NT2/D1 (cell line): ENCODE data around the gene CD274.

Experiments
- DNase-seq: peaks from one replicate; pipeline ENCODE4 v3.0.0-alpha.2; 2011; ENCODE audit warnings: low read depth, low spot score
- H3K27me3 ChIP-seq: 2 replicates; pipeline ENCODE4 v1.6.0; 2011; ENCODE audit warnings: mild to moderate bottlenecking; ENCODE audit not compliant: insufficient read length, insufficient read depth
- H3K36me3 ChIP-seq: 2 replicates; pipeline ENCODE4 v1.6.1; 2011; ENCODE audit warnings: mild to moderate bottlenecking, low read length, mixed read lengths; ENCODE audit not compliant: insufficient read depth, insufficient read length
- H3K4me1 ChIP-seq: 2 replicates; pipeline ENCODE4 v1.5.1; 2011; ENCODE audit not compliant: insufficient read depth, insufficient read length
- H3K4me3 ChIP-seq: 2 replicates; pipeline ENCODE4 v1.5.1; 2011; ENCODE audit warnings: low read depth; ENCODE audit not compliant: insufficient read length
- H3K9ac ChIP-seq: 2 replicates; pipeline ENCODE4 v1.6.0; 2011; ENCODE audit warnings: low read depth; ENCODE audit not compliant: insufficient read length
- H3K9me3 ChIP-seq: 2 replicates; pipeline ENCODE4 v1.5.1; 2011; ENCODE audit warnings: mild to moderate bottlenecking, low read length; ENCODE audit not compliant: insufficient read depth
- SUZ12 ChIP-seq: IDR thresholded peaks from 2 replicates; pipeline ENCODE4 v1.6.1; 2011; ENCODE audit not compliant: insufficient read length, insufficient read depth; ENCODE audit errors: extremely low read depth
- YY1 ChIP-seq: IDR thresholded peaks from 2 replicates; pipeline ENCODE4 v1.6.1; 2011; ENCODE audit not compliant: insufficient read length, insufficient read depth
- ZNF274 ChIP-seq: IDR thresholded peaks from 2 replicates; pipeline ENCODE4 v1.6.1; 2011; ENCODE audit warnings: mild to moderate bottlenecking, low read depth, low read length

Gene CD274

GRCh38 chr9:5448016-5448415 is 2.3 kb upstream of the CD274 start:
- Histone ChIP-seq H3K9ac (no peak overlapping the region), H3K4me1 (no peaks in the 10 kb centered on the region), H3K27me3 (peaks cover 10% of the 10 kb centered on the region), H3K9me3 (no peaks in the 10 kb centered on the region), H3K36me3 (no peaks in the 10 kb centered on the region), H3K4me3 (no peak overlapping the region)
- DNase-seq: no peak
- TF ChIP-seq ZNF274: no peak
- TF ChIP-seq YY1: no peak
- no peak for TF ChIP-seq SUZ12

DNA sequence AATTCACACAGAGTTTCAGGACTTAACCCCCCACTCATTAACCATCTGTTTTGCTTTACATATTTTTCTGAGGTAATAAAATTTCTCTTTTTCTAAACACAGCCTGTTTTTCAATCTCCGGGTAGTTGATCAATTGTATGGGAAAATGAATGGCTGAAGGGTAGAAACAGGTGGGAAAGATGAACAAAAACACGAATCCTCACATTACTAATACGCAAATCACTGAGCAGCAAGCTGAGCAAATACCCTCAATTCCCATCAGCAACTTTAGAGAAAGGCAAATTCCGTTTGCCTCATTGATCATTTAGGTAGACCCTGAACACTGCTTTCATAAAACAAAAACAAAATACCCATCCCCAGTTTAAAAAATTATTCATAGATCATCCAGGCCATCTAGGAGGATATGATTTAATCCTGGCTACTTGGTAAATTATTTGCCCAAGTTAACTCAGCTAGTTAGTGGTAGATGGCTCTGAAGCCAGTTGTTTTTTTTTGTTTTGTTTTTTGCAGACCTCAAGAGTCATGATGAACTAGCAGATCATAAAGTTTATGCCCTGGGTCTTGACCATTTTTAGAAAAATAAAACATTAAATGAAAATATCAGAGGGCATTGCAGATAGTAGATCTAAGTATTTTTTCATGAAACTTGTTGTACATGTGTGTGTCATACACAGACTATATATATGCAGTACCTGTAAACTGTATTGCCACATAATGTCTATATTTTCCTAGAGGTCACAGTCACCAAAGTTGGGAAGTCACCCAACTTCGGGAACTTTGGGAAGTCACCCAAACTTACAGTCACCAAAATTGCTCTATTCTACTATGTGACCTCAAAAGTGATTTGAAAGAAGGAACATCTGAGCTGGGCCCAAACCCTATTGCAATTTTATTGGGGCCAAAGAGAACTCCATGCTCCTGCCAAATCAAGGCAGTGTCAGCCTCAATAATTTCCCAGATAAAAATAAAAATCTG is 1.6 kb upstream of the CD274 start:
- no peak for TF ChIP-seq YY1
- TF ChIP-seq SUZ12: no peak
- no peak for TF ChIP-seq ZNF274
- H3K27me3 ChIP-seq: peaks cover 10% of the 10 kb centered on the region
- H3K36me3 ChIP-seq: no peaks in the 10 kb centered on the region
- H3K9ac ChIP-seq: no peak overlapping the region
- no peak overlapping the region for H3K4me3 ChIP-seq
- H3K9me3 ChIP-seq: no peaks in the 10 kb centered on the region
- no peak for DNase-seq
- H3K4me1 ChIP-seq: no peaks in the 10 kb centered on the region

DNA sequence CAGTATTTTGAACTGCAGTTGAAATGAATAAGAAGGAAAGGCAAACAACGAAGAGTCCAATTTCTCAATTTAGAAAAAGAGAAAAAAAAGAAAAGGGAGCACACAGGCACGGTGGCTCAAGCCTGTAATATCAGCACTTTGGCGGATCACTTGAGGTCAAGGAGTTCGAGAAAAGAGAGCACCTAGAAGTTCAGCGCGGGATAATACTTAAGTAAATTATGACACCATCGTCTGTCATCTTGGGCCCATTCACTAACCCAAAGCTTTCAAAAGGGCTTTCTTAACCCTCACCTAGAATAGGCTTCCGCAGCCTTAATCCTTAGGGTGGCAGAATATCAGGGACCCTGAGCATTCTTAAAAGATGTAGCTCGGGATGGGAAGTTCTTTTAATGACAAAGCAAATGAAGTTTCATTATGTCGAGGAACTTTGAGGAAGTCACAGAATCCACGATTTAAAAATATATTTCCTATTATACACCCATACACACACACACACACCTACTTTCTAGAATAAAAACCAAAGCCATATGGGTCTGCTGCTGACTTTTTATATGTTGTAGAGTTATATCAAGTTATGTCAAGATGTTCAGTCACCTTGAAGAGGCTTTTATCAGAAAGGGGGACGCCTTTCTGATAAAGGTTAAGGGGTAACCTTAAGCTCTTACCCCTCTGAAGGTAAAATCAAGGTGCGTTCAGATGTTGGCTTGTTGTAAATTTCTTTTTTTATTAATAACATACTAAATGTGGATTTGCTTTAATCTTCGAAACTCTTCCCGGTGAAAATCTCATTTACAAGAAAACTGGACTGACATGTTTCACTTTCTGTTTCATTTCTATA is 602 bp upstream of the CD274 start:
- DNase-seq: no peak
- Histone ChIP-seq H3K9ac (no peak overlapping the region), H3K9me3 (no peaks in the 10 kb centered on the region), H3K27me3 (peaks cover 10% of the 10 kb centered on the region), H3K36me3 (no peaks in the 10 kb centered on the region), H3K4me3 (peak overlapping the region; percentile 0), H3K4me1 (no peaks in the 10 kb centered on the region)
- TF ChIP-seq YY1: no peak
- no peak for TF ChIP-seq ZNF274
- no peak for TF ChIP-seq SUZ12

DNA sequence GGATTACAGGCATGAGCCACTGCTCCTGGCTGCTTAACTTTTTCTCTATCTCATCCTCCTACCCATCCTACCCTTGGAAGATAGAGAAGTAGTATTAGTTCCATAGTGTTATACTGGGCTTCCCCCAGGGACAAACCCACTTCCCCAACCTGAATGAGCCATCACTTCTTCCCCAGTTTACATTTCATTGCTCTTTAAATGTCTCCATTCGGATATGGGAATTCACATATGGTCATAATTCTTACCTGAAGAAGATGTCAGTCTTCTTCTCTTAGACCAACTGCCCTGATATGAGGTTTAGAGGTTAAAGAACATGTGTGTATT is 1.9 kb downstream of the CD274 start:
- Histone ChIP-seq H3K9me3 (no peaks in the 10 kb centered on the region), H3K27me3 (peaks cover 10% of the 10 kb centered on the region), H3K4me3 (no peak overlapping the region), H3K36me3 (no peaks in the 10 kb centered on the region), H3K4me1 (no peaks in the 10 kb centered on the region), H3K9ac (no peak overlapping the region)
- TF ChIP-seq SUZ12 (no peak), ZNF274 (no peak), YY1 (no peak)
- DNase-seq: no peak

DNA sequence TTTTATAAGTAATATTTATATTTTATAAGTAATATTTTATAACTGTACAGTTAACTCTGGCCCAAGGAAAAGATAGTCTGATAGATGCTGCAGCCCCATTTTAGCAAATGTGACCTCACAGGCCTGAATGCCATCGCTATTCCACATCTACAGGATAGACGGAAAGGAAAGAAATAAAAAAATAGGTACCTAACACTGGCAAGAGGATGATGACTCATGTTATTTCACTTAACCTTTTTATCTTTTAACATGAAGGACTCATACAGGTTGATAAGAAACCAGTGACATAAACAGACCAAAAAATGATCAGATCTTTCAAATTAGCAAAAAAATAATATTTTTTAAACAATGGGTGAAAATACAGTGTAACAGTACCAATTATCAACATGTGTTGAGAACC is 2.7 kb downstream of the CD274 start:
- Histone ChIP-seq H3K9ac (no peak overlapping the region), H3K4me3 (no peak overlapping the region), H3K27me3 (peaks cover 10% of the 10 kb centered on the region), H3K36me3 (no peaks in the 10 kb centered on the region), H3K4me1 (no peaks in the 10 kb centered on the region), H3K9me3 (no peaks in the 10 kb centered on the region)
- no peak for DNase-seq
- TF ChIP-seq YY1 (no peak), ZNF274 (no peak), SUZ12 (no peak)

- no peaks in the 10 kb centered on the region for H3K4me1 ChIP-seq
- peaks cover 10% of the 10 kb centered on the region for H3K27me3 ChIP-seq
- no peaks in the 10 kb centered on the region for H3K9me3 ChIP-seq
- DNase-seq: no peak
- H3K9ac ChIP-seq: no peak overlapping the region
- no peak overlapping the region for H3K4me3 ChIP-seq
- no peaks in the 10 kb centered on the region for H3K36me3 ChIP-seq
- TF ChIP-seq ZNF274 (no peak), YY1 (no peak), SUZ12 (no peak)
These were observed 3.3 kb downstream of the CD274 start for GRCh38 chr9:5453673-5454072.

DNA sequence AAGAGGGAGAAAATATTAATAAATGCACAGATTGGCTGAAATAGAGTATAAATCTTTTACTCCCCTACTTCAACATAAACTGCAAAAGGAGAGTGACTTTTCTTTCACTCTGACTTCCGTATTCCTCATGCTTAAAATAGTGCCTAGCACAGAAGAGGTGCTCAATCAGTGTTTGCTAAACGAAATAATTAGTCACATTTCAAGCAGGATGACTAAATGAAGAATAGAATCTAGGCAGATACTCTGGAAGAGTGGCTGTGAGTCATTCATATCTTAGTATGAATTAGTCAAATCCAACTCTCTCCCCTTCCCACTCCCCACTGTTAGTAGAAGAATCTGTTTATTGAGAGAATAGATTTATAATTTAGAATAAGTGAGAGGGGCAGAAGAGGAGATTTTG is 4.8 kb downstream of the CD274 start:
- Histone ChIP-seq H3K9me3 (no peaks in the 10 kb centered on the region), H3K4me1 (no peaks in the 10 kb centered on the region), H3K4me3 (no peak overlapping the region), H3K36me3 (no peaks in the 10 kb centered on the region), H3K27me3 (no peaks in the 10 kb centered on the region), H3K9ac (no peak overlapping the region)
- TF ChIP-seq ZNF274 (no peak), SUZ12 (no peak), YY1 (no peak)
- no peak for DNase-seq
